Tibial nerve (tissue), 4 donors: ENCODE data around the gene SLC24A3.

Source experiments
- CTCF ChIP-seq, 5 experiments: fragments of 200-600 bp in 3 of 5; fragments of 450-650 bp in 2 of 5; sonication (generic) in 3 of 5; IDR thresholded peaks; one replicate each; pipeline ENCODE4 v1.5.1; 2016 to 2019; ENCODE audit warnings: antibody characterized with exemption in 5 of 5, mild to moderate bottlenecking in 3 of 5, moderate library complexity in 2 of 5
- EP300 ChIP-seq, 2 donors: sonication (generic); formaldehyde crosslinking; IDR thresholded peaks; one replicate each; pipeline ENCODE4 v1.6.1; 2017; ENCODE audit warnings: antibody characterized with exemption in 2 of 2, mild to moderate bottlenecking in 1 of 2
- POLR2A ChIP-seq, 2 donors: fragments of 450-650 bp; IDR thresholded peaks; one replicate each; pipeline ENCODE4 v1.6.1; 2017; ENCODE audit warnings: antibody characterized with exemption in 2 of 2, mild to moderate bottlenecking in 2 of 2, moderate library complexity in 2 of 2

- TF ChIP-seq CTCF (IDR thresholded peaks at IDR 0.05) (no peak), POLR2A (IDR thresholded peaks at IDR 0.05) (no peak), EP300 (IDR thresholded peaks at IDR 0.05) (no peak)
Measured at GRCh38 chr20:19207541-19207940, 4.9 kb upstream of the SLC24A3 start.
